ENCODE data around the gene OPCML. TPM values are rescaled to one million over a fixed set of nuclear protein-coding genes. Genes with fewer than 3 reads are reported as not detected.

The OPCML gene
- total RNA-seq, 4 donors from 2014 or later: 0.16 TPM; not detected in 3

GRCh38 chr11:132745306-132745705 is 787.0 kb downstream of the OPCML start:
- 70 to 74% methylated on average over 1 of the region's 1 CpG for WGBS, 2 donors
- DNase-seq (ENCODE audit: low spot score in 2 of 2): no peak
- H3K4me3 ChIP-seq (ENCODE audit: low read depth, poor library complexity, severe bottlenecking): no peak overlapping the region
- TF ChIP-seq CTCF (IDR thresholded peaks at IDR 0.05) (no peak), POLR2A (IDR thresholded peaks at IDR 0.05) (no peak)
- intact Hi-C loops (cut with DNase I; ENCODE audit: low total_unique reads): no loop called here

GRCh38 chr11:132744771-132745170 is 787.5 kb downstream of the OPCML start:
- H3K4me3 ChIP-seq (ENCODE audit: low read depth, poor library complexity, severe bottlenecking): no peak overlapping the region
- 47 to 60% methylated on average over 8 of the region's 8 CpGs for WGBS, 2 donors
- TF ChIP-seq POLR2A (IDR thresholded peaks at IDR 0.05): no peak
- TF ChIP-seq CTCF (IDR thresholded peaks at IDR 0.05): no peak
- intact Hi-C loops (cut with DNase I; ENCODE audit: low total_unique reads): no loop called here
- DNase-seq (ENCODE audit: low spot score in 2 of 2): no peak

- 90 to 92% methylated on average over 4 of the region's 4 CpGs for WGBS, 2 donors
- TF ChIP-seq POLR2A (IDR thresholded peaks at IDR 0.05) (no peak), CTCF (IDR thresholded peaks at IDR 0.05) (no peak)
- intact Hi-C loops (cut with DNase I; ENCODE audit: low total_unique reads): no loop called here
- no peak for DNase-seq (ENCODE audit: low spot score in 2 of 2)
- H3K4me3 ChIP-seq (ENCODE audit: low read depth, poor library complexity, severe bottlenecking): no peak overlapping the region
Measured at GRCh38 chr11:132743601-132744000, 788.7 kb downstream of the OPCML start.

- TF ChIP-seq CTCF (IDR thresholded peaks at IDR 0.05): no peak
- no peak for TF ChIP-seq POLR2A (IDR thresholded peaks at IDR 0.05)
- 78 to 79% methylated on average over 6 of the region's 6 CpGs for WGBS, 2 donors
- H3K4me3 ChIP-seq (ENCODE audit: low read depth, poor library complexity, severe bottlenecking): no peak overlapping the region
- intact Hi-C loops (cut with DNase I; ENCODE audit: low total_unique reads): no loop called here
- no peak for DNase-seq (ENCODE audit: low spot score in 2 of 2)
Measured at GRCh38 chr11:132742929-132743328, 789.4 kb downstream of the OPCML start.

GRCh38 chr11:132734217-132734616 is 798.1 kb downstream of the OPCML start:
- no peak overlapping the region for H3K4me3 ChIP-seq (ENCODE audit: low read depth, poor library complexity, severe bottlenecking)
- TF ChIP-seq CTCF (IDR thresholded peaks at IDR 0.05) (no peak), POLR2A (IDR thresholded peaks at IDR 0.05) (no peak)
- 60 to 72% methylated on average over 2 of the region's 2 CpGs for WGBS, 2 donors
- intact Hi-C loops (cut with DNase I; ENCODE audit: low total_unique reads): no loop called here
- no peak for DNase-seq (ENCODE audit: low spot score in 2 of 2)

GRCh38 chr11:132728026-132728425 is 804.3 kb downstream of the OPCML start:
- TF ChIP-seq POLR2A (IDR thresholded peaks at IDR 0.05): no peak
- TF ChIP-seq CTCF (IDR thresholded peaks at IDR 0.05): no peak
- WGBS, 2 donors: 53 to 59% methylated on average over 14 of the region's 14 CpGs
- DNase-seq (ENCODE audit: low spot score in 2 of 2): no peak
- no peak overlapping the region for H3K4me3 ChIP-seq (ENCODE audit: low read depth, poor library complexity, severe bottlenecking)
- intact Hi-C loops (cut with DNase I; ENCODE audit: low total_unique reads): no loop called here

Data from lower leg skin (tissue), 4 donors.